Endothelial cell of umbilical vein (primary cell): ENCODE data around the gene CPLANE2.

ENCODE experiments used
- EZH2 ChIP-seq: IDR thresholded peaks from 2 replicates; pipeline ENCODE4 v1.6.1; 2012; ENCODE audit warnings: borderline replicate concordance, low read depth, mild to moderate bottlenecking, moderate library complexity, low read length, inconsistent platforms; ENCODE audit not compliant: severe bottlenecking
- FOS ChIP-seq: IDR thresholded peaks from 2 replicates; pipeline ENCODE4 v1.6.1; 2011; ENCODE audit warnings: mild to moderate bottlenecking, low read length, moderate library complexity, borderline replicate concordance; ENCODE audit not compliant: insufficient read depth
- JUN ChIP-seq: IDR thresholded peaks from 2 replicates; pipeline ENCODE4 v1.6.1; 2011; ENCODE audit warnings: borderline replicate concordance, low read depth; ENCODE audit not compliant: insufficient read length, insufficient read depth
- MYC ChIP-seq: IDR thresholded peaks from one replicate; pipeline ENCODE4 v1.6.1; 2011; ENCODE audit warnings: mild to moderate bottlenecking, low read depth, low read length
- POLR2A ChIP-seq: IDR thresholded peaks from 2 replicates; pipeline ENCODE4 v1.6.1; 2012; ENCODE audit warnings: low read depth, mild to moderate bottlenecking, control low read depth, low read length
- POLR2AphosphoS5 ChIP-seq: IDR thresholded peaks from 2 replicates; pipeline ENCODE4 v1.6.1; 2012; ENCODE audit warnings: low read depth, mild to moderate bottlenecking, control low read depth, low read length, moderate library complexity; ENCODE audit not compliant: insufficient read depth
- TF ChIP-seq, protein P1 (sequence below), 2 donors: IDR thresholded peaks; 1 replicate in 1 of 2; 2 replicates in 1 of 2; pipeline ENCODE4 v1.5.1; 2011; ENCODE audit warnings: low read length in 2 of 2, mild to moderate bottlenecking in 2 of 2, moderate library complexity in 2 of 2, control low read depth in 1 of 2, inconsistent platforms in 1 of 2, low read depth in 1 of 2; ENCODE audit not compliant: insufficient read depth in 1 of 2; ENCODE audit errors: extremely low read depth in 1 of 2
- TF ChIP-seq, protein P2 (sequence below): IDR thresholded peaks from 2 replicates; pipeline ENCODE4 v1.6.1; 2011; ENCODE audit not compliant: insufficient read depth, insufficient read length

DNA sequence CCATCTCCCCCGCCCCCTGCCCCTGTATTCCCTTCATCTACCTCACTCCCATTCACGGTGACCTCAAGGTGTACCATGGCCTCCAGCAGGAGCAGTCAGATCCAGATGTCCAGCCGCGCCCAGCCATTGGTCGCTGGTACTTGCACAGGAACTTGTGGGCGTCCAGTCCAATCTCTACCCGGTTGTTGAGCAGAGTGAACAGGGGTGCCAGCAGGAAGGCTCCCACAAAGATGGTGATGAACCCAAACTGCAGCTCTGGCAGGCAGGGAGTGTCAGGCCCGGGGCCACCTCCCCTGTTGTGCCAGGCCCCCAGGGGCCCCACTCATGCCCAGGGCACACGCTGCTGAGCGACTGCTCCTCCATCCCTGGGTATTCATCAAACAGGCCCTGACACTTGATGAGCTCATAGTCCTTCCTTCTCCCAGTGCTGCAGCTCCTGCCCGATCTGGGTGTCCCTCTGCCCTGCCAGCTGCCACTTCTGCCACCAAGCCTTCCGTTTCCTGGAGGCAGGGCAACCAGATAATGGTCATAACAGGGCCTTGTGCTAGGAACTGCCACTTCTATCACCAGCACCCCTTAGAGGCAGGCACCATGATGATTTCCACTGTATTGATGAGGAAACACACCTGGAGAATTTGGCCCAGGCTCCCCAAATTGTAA is 18.8 kb downstream of the CPLANE2 start:
- TF ChIP-seq, protein P1, sequence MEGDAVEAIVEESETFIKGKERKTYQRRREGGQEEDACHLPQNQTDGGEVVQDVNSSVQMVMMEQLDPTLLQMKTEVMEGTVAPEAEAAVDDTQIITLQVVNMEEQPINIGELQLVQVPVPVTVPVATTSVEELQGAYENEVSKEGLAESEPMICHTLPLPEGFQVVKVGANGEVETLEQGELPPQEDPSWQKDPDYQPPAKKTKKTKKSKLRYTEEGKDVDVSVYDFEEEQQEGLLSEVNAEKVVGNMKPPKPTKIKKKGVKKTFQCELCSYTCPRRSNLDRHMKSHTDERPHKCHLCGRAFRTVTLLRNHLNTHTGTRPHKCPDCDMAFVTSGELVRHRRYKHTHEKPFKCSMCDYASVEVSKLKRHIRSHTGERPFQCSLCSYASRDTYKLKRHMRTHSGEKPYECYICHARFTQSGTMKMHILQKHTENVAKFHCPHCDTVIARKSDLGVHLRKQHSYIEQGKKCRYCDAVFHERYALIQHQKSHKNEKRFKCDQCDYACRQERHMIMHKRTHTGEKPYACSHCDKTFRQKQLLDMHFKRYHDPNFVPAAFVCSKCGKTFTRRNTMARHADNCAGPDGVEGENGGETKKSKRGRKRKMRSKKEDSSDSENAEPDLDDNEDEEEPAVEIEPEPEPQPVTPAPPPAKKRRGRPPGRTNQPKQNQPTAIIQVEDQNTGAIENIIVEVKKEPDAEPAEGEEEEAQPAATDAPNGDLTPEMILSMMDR (IDR thresholded peaks at IDR 0.05; ENCODE audit: extremely low read depth in 1 of 2, insufficient read depth in 1 of 2, low read depth in 1 of 2, low read length in 2 of 2) = no peak
- TF ChIP-seq EZH2 (no peak), POLR2A (no peak), POLR2AphosphoS5 (no peak), MYC (no peak), FOS (no peak), JUN (no peak)
- TF ChIP-seq, protein P2, sequence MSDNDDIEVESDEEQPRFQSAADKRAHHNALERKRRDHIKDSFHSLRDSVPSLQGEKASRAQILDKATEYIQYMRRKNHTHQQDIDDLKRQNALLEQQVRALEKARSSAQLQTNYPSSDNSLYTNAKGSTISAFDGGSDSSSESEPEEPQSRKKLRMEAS = no peak
